AG04450 (cell line): Measurements from ENCODE around the gene COL23A1. TPM values are rescaled to one million over a fixed set of nuclear protein-coding genes. Genes with fewer than 3 reads are reported as not detected.

Experiments
- CTCF ChIA-PET: fragments of 300-600, 350-600 bp; formaldehyde crosslinking; extraction: SDS; loops from one replicate; lab custom pipeline; 2022; ENCODE audit warnings: antibody characterized with exemption, inconsistent platforms; lab: Charles Lee
- POLR2A ChIA-PET: fragments of 350-600 bp; formaldehyde crosslinking; extraction: SDS; loops from one replicate; lab custom pipeline; 2021; ENCODE audit warnings: antibody characterized with exemption, inconsistent platforms; lab: Yijun Ruan, JAX
- DNase-seq: peaks from one replicate; pipeline ENCODE4 v3.0.0-alpha.2; 2011; ENCODE audit warnings: low read depth, low spot score
- H3K27ac ChIP-seq: one replicate; pipeline ENCODE4 v1.5.1; 2012; ENCODE audit warnings: low read depth, low read length, control low read depth
- H3K27me3 ChIP-seq: one replicate; pipeline ENCODE4 v1.6.0; 2012; ENCODE audit warnings: low read length; ENCODE audit not compliant: control insufficient read depth, insufficient read depth
- H3K4me3 ChIP-seq: 2 replicates; pipeline ENCODE4 v1.5.1; 2011; ENCODE audit warnings: mild to moderate bottlenecking, low read depth, low read length, control low read depth
- H3K9me3 ChIP-seq: 2 replicates; pipeline ENCODE4 v1.5.1; 2012; ENCODE audit warnings: low read length; ENCODE audit not compliant: control insufficient read depth, insufficient read depth
- polyA plus RNA-seq: library from polyadenylated mRNA; depleted of rRNA; stranded (reverse); fragments of >200 nt; gene quantifications from 2 replicates; pipeline ENCODE4 v1.2.3, GENCODE V29; 2011
- TF ChIP-seq, protein P1 (sequence below): IDR thresholded peaks from 2 replicates; pipeline ENCODE4 v1.5.1; 2011; ENCODE audit warnings: low read depth, low read length, control low read depth, inconsistent platforms

COL23A1 gene
- polyA plus RNA-seq, 1 experiment: not detected

- Histone ChIP-seq H3K9me3 (peaks cover 35% of the 10 kb centered on the region), H3K27me3 (no peaks in the 10 kb centered on the region), H3K4me3 (no peak overlapping the region), H3K27ac (no peak overlapping the region)
- CTCF ChIA-PET: interaction anchor here (1.2 to 1.5 kb wide), 2 partner anchors 28 to 360 kb away, joined by 3 read pairs; no protein-coding TSS in a partner anchor
- no peak for DNase-seq
- POLR2A ChIA-PET: no interaction called here
- TF ChIP-seq, protein P1, sequence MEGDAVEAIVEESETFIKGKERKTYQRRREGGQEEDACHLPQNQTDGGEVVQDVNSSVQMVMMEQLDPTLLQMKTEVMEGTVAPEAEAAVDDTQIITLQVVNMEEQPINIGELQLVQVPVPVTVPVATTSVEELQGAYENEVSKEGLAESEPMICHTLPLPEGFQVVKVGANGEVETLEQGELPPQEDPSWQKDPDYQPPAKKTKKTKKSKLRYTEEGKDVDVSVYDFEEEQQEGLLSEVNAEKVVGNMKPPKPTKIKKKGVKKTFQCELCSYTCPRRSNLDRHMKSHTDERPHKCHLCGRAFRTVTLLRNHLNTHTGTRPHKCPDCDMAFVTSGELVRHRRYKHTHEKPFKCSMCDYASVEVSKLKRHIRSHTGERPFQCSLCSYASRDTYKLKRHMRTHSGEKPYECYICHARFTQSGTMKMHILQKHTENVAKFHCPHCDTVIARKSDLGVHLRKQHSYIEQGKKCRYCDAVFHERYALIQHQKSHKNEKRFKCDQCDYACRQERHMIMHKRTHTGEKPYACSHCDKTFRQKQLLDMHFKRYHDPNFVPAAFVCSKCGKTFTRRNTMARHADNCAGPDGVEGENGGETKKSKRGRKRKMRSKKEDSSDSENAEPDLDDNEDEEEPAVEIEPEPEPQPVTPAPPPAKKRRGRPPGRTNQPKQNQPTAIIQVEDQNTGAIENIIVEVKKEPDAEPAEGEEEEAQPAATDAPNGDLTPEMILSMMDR: no peak
Measured at GRCh38 chr5:178279026-178279722, 311.0 kb downstream of the COL23A1 start.

DNA sequence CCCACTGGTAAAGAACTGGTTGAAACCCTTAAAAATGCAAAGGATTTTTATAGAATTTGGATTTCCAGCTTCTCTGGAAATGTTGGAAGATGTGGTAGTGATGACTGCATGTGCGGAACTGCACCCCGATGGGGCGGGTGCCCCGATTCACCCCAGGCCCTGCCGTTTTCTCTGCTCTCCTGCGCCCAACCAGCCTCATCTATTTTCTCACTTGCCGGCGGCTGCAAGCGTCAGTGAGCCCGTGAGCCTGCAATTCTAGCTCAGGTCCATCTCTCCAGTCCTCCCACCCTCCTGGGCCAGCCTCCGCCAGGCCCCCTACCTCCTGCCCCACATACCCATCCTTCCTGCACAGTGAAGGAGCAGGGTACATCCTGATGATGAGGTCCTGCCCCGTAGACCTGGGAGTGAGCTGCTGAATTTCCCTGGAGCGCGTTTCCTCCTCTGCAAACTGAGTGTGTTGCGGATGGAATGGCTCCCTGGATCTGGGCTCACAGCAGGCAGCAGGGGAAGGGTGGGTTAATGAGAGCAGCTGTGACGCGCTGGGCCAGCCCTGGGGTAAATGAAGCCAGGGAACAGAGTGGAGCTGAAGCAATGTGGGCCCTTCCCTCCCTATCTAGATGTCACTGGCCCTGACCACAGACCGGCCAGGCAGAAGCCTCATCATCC is 311.7 kb downstream of the COL23A1 start:
- Histone ChIP-seq H3K27ac (no peak overlapping the region), H3K4me3 (no peak overlapping the region), H3K9me3 (peaks cover 31% of the 10 kb centered on the region), H3K27me3 (no peaks in the 10 kb centered on the region)
- no peak for DNase-seq
- POLR2A ChIA-PET: no interaction called here
- CTCF ChIA-PET: interaction anchor here (1.0 to 1.2 kb wide), 2 partner anchors 312 to 361 kb away, joined by 3 read pairs; no protein-coding TSS in a partner anchor
- TF ChIP-seq, protein P1: no peak

DNA sequence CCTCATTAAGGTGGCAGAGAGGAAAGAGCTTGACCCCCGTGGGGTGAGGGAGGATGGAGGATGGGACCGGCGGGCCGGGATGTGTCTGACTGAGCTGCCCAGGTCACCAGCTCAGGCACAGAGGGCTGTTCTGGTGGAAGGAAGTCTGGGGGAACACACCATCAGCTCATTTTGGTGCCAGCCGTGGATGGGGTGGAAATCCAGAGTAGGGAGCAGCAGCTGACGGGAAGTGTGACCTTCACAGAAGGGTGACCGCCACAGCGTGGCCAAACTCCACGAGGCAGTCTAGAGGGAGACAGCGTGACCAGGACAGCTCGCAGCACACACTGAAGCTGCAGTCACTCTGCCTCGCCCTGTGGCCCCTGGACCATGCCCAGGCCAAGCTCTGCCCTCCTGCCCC is 312.3 kb downstream of the COL23A1 start:
- CTCF ChIA-PET: interaction anchor here (1.0 kb wide), 1 partner anchor 313 kb away, joined by 3 read pairs; no protein-coding TSS in a partner anchor
- POLR2A ChIA-PET: no interaction called here
- Histone ChIP-seq H3K9me3 (peaks cover 36% of the 10 kb centered on the region), H3K27me3 (no peaks in the 10 kb centered on the region), H3K27ac (no peak overlapping the region), H3K4me3 (no peak overlapping the region)
- TF ChIP-seq, protein P1: no peak
- no peak for DNase-seq

DNA sequence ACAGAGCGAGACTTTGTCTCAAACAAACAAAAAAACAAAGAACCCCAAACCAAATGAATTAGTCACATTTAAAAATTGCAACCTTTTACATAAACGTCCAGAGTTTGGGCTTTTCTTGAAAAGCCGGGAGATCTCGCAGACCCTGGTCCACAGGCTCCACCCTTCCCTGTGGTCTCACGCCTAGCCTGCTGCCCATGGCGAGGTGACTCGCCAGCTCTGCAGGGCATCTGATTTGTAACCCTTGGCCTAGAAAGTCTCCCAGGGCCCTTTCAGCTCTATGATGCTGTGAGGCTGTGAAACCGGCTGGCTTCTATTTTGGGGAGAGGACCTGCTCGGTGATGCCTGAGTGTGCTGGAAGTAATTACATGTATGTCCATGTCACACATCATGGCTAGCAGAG is 312.8 kb downstream of the COL23A1 start:
- no peak for DNase-seq
- TF ChIP-seq, protein P1: no peak
- POLR2A ChIA-PET: no interaction called here

More for the DNA sequence above, 312.8 kb downstream of the COL23A1 start:
- H3K4me3 ChIP-seq: no peak overlapping the region
- peaks cover 39% of the 10 kb centered on the region for H3K9me3 ChIP-seq
- H3K27me3 ChIP-seq: no peaks in the 10 kb centered on the region
- CTCF ChIA-PET: no interaction called here
- no peak overlapping the region for H3K27ac ChIP-seq
